Mammary epithelial cell (primary cell): ENCODE results near the gene RGMA.

Experiments used
- EZH2 ChIP-seq: IDR thresholded peaks from 2 replicates; pipeline ENCODE4 v1.6.1; 2012; ENCODE audit warnings: low read length, inconsistent platforms, borderline replicate concordance
- TF ChIP-seq, protein P1 (sequence below), 2 donors: IDR thresholded peaks in 1 of 2; conservative IDR thresholded peaks in 1 of 2; 2 replicates each; pipeline ENCODE4 v1.5.1; 2011 to 2012; ENCODE audit warnings: inconsistent platforms in 2 of 2, low read length in 2 of 2, mild to moderate bottlenecking in 2 of 2, control low read depth in 1 of 2, low read depth in 1 of 2; ENCODE audit not compliant: insufficient read depth in 1 of 2; ENCODE audit errors: extremely low read depth in 1 of 2

DNA sequence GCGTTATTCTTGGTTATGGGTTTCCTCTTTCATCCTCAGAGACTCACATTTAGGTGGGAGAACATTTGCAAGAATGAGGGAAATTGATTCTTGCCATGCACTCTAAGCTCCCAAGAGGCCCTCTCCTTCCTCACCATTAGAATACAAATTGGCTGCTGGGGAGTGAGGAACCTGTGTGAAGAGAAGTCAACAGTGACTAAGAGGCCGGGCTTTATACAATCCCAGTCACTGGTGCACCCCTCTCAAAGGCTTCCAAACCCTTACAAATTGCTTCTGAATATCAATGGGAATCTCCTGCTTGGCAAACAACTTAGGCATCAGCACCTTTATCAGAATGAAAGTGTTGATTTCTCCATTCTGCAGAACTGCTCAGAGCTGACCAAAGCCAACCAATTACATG is 16.5 kb upstream of the RGMA start:
- TF ChIP-seq, protein P1, sequence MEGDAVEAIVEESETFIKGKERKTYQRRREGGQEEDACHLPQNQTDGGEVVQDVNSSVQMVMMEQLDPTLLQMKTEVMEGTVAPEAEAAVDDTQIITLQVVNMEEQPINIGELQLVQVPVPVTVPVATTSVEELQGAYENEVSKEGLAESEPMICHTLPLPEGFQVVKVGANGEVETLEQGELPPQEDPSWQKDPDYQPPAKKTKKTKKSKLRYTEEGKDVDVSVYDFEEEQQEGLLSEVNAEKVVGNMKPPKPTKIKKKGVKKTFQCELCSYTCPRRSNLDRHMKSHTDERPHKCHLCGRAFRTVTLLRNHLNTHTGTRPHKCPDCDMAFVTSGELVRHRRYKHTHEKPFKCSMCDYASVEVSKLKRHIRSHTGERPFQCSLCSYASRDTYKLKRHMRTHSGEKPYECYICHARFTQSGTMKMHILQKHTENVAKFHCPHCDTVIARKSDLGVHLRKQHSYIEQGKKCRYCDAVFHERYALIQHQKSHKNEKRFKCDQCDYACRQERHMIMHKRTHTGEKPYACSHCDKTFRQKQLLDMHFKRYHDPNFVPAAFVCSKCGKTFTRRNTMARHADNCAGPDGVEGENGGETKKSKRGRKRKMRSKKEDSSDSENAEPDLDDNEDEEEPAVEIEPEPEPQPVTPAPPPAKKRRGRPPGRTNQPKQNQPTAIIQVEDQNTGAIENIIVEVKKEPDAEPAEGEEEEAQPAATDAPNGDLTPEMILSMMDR (conservative IDR thresholded peaks at IDR 0.05 in 1 of 2, IDR thresholded peaks at IDR 0.05 in 1 of 2; ENCODE audit: extremely low read depth in 1 of 2, insufficient read depth in 1 of 2, low read depth in 1 of 2, low read length in 2 of 2): no peak
- no peak for TF ChIP-seq EZH2
